Upper lobe of left lung (tissue), 6 donors: ENCODE results near the gene SUN1. TPM values are rescaled to one million over a fixed set of nuclear protein-coding genes. Genes with fewer than 3 reads are reported as not detected.

Experiments used
- ATAC-seq, 2 donors: fragments of 200-7000 bp; cut with Tn5 transposase; one replicate each; pipeline ENCODE4 v1.9.1; 2022; ENCODE audit warnings: mild to moderate bottlenecking in 2 of 2, moderate library complexity in 2 of 2; ENCODE audit not compliant: low FRiP score in 2 of 2
- DNase-seq, 2 donors: peaks; one replicate each; pipeline ENCODE4 v3.0.0-alpha.2; 2019 to 2020
- H3K27ac ChIP-seq, 4 donors: fragments of 200-600 bp; sonication (generic); one replicate each; pipeline ENCODE4 v1.5.1; 2016 to 2019
- H3K27me3 ChIP-seq, 4 donors: fragments of 200-600 bp; sonication (generic); one replicate each; pipeline ENCODE4 v1.5.1; 2017 to 2019
- H3K36me3 ChIP-seq, 4 donors: fragments of 200-600 bp; sonication (generic); one replicate each; pipeline ENCODE4 v1.5.1; 2016 to 2019
- H3K4me1 ChIP-seq, 4 donors: fragments of 200-600 bp; sonication (generic); one replicate each; pipeline ENCODE4 v1.5.1; 2018 to 2019
- H3K4me3 ChIP-seq, 4 donors: fragments of 200-600 bp; sonication (generic); one replicate each; pipeline ENCODE4 v1.5.1; 2017 to 2019; ENCODE audit warnings: mild to moderate bottlenecking in 2 of 4, moderate library complexity in 1 of 4
- H3K9me3 ChIP-seq, 4 donors: fragments of 200-600 bp; sonication (generic); one replicate each; pipeline ENCODE4 v1.5.1; 2018 to 2019
- CTCF ChIP-seq, 6 experiments: fragments of 450-650 bp in 4 of 6; fragments of 200-600 bp in 2 of 6; sonication (generic) in 2 of 6; IDR thresholded peaks; one replicate each; pipeline ENCODE4 v1.5.1; 2016 to 2019; ENCODE audit warnings: antibody characterized with exemption in 6 of 6
- EP300 ChIP-seq, 4 donors: sonication (generic); formaldehyde crosslinking; IDR thresholded peaks; one replicate each; pipeline ENCODE4 v1.5.1; 2017; ENCODE audit warnings: antibody characterized with exemption in 4 of 4, control low read depth in 2 of 4
- POLR2A ChIP-seq, 4 donors: fragments of 450-650 bp; IDR thresholded peaks; one replicate each; pipeline ENCODE4 v1.5.1; 2016 to 2017; ENCODE audit warnings: antibody characterized with exemption in 4 of 4, mild to moderate bottlenecking in 2 of 4
- POLR2AphosphoS5 ChIP-seq, 2 donors: sonication (generic); formaldehyde crosslinking; IDR thresholded peaks; one replicate each; pipeline ENCODE4 v1.5.1; 2017; ENCODE audit warnings: antibody characterized with exemption in 2 of 2
- WGBS, 2 donors: methylation state at CpG; one replicate each; pipeline ENCODE4 v1.1.5; 2017 to 2018; 5-methylcytosine and 5-hydroxymethylcytosine counted together
- total RNA-seq, 6 donors: library from RNA; depleted of rRNA in 4 of 6; stranded (reverse); fragments of >200 nt in 4 of 6; gene quantifications; one replicate each; pipeline versions ENCODE4 v1.1.0 to v1.2.1, GENCODE V29; 2016 to 2021
- donor health status: DM: no; HTN: no; CAD: no; lungs with moderate emphysema.
- donor health status: DM: no; HTN: yes; CAD: no; lungs with severe emphysema.

The SUN1 gene
- total RNA-seq, 6 donors from 2014 or later: 107 to 196 (median 127) TPM

- H3K4me1 ChIP-seq: peaks cover 0 to 17% (median 5%) of the 10 kb centered on the region in 4 donors
- H3K27ac ChIP-seq: no peak overlapping the region
- peak in 1 of 2 donors; percentile 8 for ATAC-seq
- peak in 1 of 2 donors; percentile 78 for DNase-seq
- H3K4me3 ChIP-seq: no peak overlapping the region
- TF ChIP-seq CTCF (IDR thresholded peaks at IDR 0.05) (no peak), EP300 (IDR thresholded peaks at IDR 0.05) (no peak), POLR2AphosphoS5 (IDR thresholded peaks at IDR 0.05) (no peak), POLR2A (IDR thresholded peaks at IDR 0.05) (no peak)
- 87 to 98% methylated on average over 3 to 13 of the region's 18 CpGs for WGBS, 2 donors
- H3K27me3 ChIP-seq: no peaks in the 10 kb centered on the region
- H3K36me3 ChIP-seq: peaks cover 32 to 60% (median 53%) of the 10 kb centered on the region in 4 donors
- H3K9me3 ChIP-seq: no peaks in the 10 kb centered on the region
Measured at GRCh38 chr7:887488-887820, 55.2 kb downstream of the SUN1 start.

- peaks cover 33 to 69% (median 57%) of the 10 kb centered on the region in 4 donors for H3K36me3 ChIP-seq
- no peak overlapping the region for H3K27ac ChIP-seq
- peak in 1 of 2 donors; percentile 72 for DNase-seq
- H3K9me3 ChIP-seq: no peaks in the 10 kb centered on the region
- no peak for ATAC-seq
- 91 to 95% methylated on average over 16 to 43 of the region's 43 CpGs for WGBS, 2 donors
- H3K4me1 ChIP-seq: peaks cover 0 to 8% (median 2%) of the 10 kb centered on the region in 4 donors
- no peak overlapping the region for H3K4me3 ChIP-seq
- H3K27me3 ChIP-seq: no peaks in the 10 kb centered on the region
- TF ChIP-seq CTCF (IDR thresholded peaks at IDR 0.05): no peak
- no peak for TF ChIP-seq POLR2A (IDR thresholded peaks at IDR 0.05)
- no peak for TF ChIP-seq EP300 (IDR thresholded peaks at IDR 0.05)
- no peak for TF ChIP-seq POLR2AphosphoS5 (IDR thresholded peaks at IDR 0.05)
Measured at GRCh38 chr7:888081-889024, 56.1 kb downstream of the SUN1 start.

GRCh38 chr7:889025-889390 lies 56.7 kb downstream of the SUN1 start:
- no peak overlapping the region for H3K4me3 ChIP-seq
- TF ChIP-seq CTCF (IDR thresholded peaks at IDR 0.05): no peak
- no peak for TF ChIP-seq POLR2AphosphoS5 (IDR thresholded peaks at IDR 0.05)
- TF ChIP-seq EP300 (IDR thresholded peaks at IDR 0.05): no peak
- no peak for TF ChIP-seq POLR2A (IDR thresholded peaks at IDR 0.05)
- ATAC-seq (no peak), DNase-seq (peak in 1 of 2 donors; percentile 72)
- no peaks in the 10 kb centered on the region for H3K27me3 ChIP-seq
- 85 to 98% methylated on average over 10 to 14 of the region's 15 CpGs for WGBS, 2 donors
- H3K4me1 ChIP-seq: peaks cover 0 to 6% (median 0%) of the 10 kb centered on the region in 4 donors
- peaks cover 33 to 76% (median 64%) of the 10 kb centered on the region in 4 donors for H3K36me3 ChIP-seq
- no peaks in the 10 kb centered on the region for H3K9me3 ChIP-seq
- no peak overlapping the region for H3K27ac ChIP-seq

- DNase-seq (peak in 1 of 2 donors; percentile 57), ATAC-seq (no peak)
- Histone ChIP-seq H3K4me1 (peaks cover 0 to 6% (median 0%) of the 10 kb centered on the region in 4 donors), H3K36me3 (peaks cover 33 to 79% (median 67%) of the 10 kb centered on the region in 4 donors), H3K27me3 (no peaks in the 10 kb centered on the region), H3K4me3 (no peak overlapping the region), H3K9me3 (no peaks in the 10 kb centered on the region), H3K27ac (no peak overlapping the region)
- 95 to 97% methylated on average over 9 to 14 of the region's 18 CpGs for WGBS, 2 donors
- TF ChIP-seq POLR2AphosphoS5 (IDR thresholded peaks at IDR 0.05) (no peak), CTCF (IDR thresholded peaks at IDR 0.05) (no peak), POLR2A (IDR thresholded peaks at IDR 0.05) (no peak), EP300 (IDR thresholded peaks at IDR 0.05) (no peak)
Measured at GRCh38 chr7:889391-889790, 57.1 kb downstream of the SUN1 start.
